Stimulated activated CD4-positive, alpha-beta T cell treated with anti-CD3 and anti-CD28 coated beads, Interleukin-2, amount 100 ng/mL, for 24 hours (primary cell): Measurements from ENCODE around the gene C2CD2.
A peak's percentile ranks its signal among the peaks of the same experiment; 100 is the strongest.
"Not testable (repeated sequence)": the region's sequence is repeated elsewhere in the genome, so short reads cannot be mapped to it uniquely, and the experiment has no call there.

Experiments used
- DNase-seq, 2 donors: peaks; one replicate each; pipeline ENCODE4 v3.0.0-alpha.2; 2020

C2CD2 gene

GRCh38 chr21:41953831-41954653, at the start of gene C2CD2:
Gene C2CD2 (minus strand): TSS chr21:41954018. CDS start chr21:41953648, 370 bp downstream.
- DNase-seq = peak; percentile 30 to 57

- peak; percentile 42 to 61 for DNase-seq
Measured at GRCh38 chr21:42003051-42003461, 49.2 kb upstream of the C2CD2 start.

DNA sequence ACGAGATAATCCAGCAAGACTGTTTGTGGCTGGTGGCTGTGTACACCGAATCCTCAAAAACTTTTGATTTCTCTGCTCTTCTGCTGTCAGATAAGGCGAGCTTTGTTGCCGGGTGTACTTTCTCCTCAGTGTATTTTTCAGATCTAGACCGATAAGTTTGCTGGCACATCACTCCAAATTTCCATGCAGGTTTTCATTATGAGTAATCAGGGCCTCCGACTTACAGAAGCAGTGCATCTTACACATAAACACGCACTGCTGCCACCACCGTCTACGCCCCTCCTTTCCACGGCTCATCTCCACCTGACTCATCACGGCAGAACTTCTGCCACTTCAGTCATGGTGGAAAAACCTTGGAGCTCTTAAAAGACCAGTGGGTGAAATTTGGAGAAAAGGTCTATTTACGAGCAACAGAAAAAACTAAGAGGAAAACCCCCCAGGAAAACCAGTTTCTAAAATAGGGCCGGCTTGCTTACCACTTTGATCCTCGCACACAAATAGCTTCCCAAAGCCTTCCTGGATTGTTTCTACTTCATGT, 48.7 kb upstream of the C2CD2 start:
- peak; percentile 77 to 82 for DNase-seq

DNA sequence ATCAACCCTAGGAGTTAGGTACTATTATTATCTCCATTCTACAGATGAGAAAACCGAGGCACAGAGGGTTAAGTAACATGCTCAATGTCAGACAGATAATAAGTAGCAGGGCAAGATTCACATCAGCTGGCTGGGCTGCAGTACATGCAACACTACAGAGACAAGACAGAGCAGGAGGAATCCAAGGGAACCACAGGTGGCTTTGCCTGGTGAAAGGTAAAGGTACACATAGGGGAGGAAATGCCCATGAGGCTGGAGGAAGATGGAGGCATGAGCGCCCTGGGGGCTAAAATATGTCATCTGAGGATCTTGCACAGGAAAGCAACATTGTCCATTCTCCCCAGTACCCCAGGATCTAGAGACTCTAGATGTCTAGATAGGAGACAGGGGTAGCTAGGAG, 48.0 kb upstream of the C2CD2 start:
- DNase-seq = no peak

- no peak for DNase-seq
Measured at GRCh38 chr21:42000908-42001307, 47.1 kb upstream of the C2CD2 start.

GRCh38 chr21:41997657-41998056, 43.8 kb upstream of the C2CD2 start:
- DNase-seq = no peak

DNA sequence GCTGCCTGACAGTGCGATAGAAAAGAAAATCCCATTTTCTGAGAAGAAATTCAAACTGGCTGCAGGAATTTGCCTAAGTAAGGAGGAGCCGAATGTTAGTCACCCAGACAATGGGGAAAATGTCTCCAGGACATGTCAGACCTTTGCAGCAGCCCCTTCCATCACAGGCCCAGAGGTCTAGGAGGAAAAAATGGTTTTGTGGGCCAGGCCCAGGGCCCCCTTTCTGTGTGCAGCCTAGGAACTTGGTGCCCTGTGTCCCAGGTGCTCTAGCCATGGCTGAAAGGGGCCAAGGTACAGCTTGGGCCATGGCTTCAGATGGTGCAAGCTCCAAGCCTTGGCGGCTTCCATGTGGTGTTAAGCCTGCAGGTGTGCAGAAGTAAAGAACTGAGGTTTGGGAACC, 41.8 kb upstream of the C2CD2 start:
- DNase-seq = no peak

DNA sequence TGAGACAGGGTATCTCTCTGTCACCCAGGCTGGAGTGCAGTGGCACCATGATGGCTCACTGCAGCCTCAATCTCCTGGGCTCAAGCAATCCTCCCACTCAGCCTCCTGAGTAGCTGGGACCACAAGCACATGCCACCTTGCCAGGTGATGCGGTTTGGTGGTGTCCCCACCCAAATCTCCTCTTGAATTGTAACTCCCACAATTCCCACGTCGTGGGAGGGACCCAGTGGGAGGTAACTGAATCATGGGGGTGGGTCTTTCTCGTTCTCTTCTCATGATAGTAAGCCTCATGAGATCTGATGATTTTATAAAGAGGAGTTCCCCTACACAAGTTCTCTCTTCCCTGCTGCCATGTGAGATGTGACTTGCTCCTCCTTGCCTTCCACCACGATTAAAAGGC, 40.8 kb upstream of the C2CD2 start:
- DNase-seq = not testable (repeated sequence)

- no peak for DNase-seq
Measured at GRCh38 chr21:41993744-41994143, 39.9 kb upstream of the C2CD2 start.

DNA sequence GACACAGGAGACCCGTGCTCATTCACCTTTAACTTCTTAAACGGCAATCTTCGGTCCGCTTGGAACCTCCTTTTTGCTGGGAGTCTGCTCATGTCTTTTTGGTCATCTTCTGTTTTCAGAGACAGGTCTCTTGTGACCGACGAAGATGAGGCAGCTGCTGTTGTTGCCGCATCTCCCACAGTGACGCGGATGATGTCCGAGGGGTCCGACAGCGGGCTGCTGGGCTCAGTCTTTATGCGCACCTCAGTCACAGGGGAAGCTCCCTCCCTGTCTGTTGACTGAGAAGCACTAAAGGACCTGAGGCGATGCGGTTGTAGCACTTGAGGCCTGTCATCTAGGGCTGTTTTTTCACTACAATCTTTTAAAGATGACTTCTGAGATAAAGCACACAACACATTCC, 38.8 kb upstream of the C2CD2 start:
- DNase-seq = no peak

DNA sequence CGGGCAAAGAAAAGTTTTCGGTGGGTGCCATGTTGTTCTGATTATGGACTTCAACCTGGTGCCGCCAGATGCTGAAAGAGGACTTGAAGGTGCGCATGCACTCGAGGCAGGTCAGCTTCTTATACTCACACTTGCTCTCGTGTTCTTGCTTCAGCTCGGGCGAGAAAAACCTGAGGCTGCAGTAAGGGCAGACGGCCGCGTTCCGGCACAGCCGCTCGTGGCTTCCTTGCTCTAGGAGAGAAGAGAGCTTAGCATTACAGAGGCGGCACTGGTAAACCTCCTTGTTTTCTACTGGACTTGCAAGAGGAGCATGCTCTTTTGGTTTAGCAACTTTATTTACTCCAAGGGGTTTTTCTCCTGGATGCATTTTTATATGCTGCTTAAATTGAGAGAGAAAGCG, 37.8 kb upstream of the C2CD2 start:
- DNase-seq = no peak

- DNase-seq = no peak
Measured at GRCh38 chr21:41989698-41990097, 35.9 kb upstream of the C2CD2 start.

DNA sequence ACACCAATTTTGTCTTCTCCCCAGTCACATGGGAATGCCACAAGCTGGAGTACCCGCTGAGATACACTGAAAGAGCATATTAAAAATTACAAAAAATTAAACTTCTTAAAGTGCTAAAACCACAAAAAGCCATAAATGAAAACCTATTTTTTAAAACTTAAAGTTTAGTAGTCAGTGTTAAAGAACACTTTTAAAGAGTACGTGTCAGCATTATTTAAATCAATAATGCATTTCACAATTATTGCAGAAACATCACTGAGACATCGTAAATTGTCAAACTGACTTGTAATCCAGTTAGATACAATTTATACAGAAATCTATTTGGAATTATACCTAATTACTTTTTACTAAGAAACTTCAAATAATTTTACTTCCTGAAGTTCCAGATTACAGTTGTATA, 33.5 kb upstream of the C2CD2 start:
- DNase-seq = no peak

- DNase-seq = no peak
Measured at GRCh38 chr21:41985662-41986416, 32.0 kb upstream of the C2CD2 start.

GRCh38 chr21:41983229-41983628, 29.4 kb upstream of the C2CD2 start:
- no peak for DNase-seq

- no peak for DNase-seq
Measured at GRCh38 chr21:41980561-41980960, 26.7 kb upstream of the C2CD2 start.

GRCh38 chr21:41979751-41980369, 26.0 kb upstream of the C2CD2 start:
- no peak for DNase-seq

DNA sequence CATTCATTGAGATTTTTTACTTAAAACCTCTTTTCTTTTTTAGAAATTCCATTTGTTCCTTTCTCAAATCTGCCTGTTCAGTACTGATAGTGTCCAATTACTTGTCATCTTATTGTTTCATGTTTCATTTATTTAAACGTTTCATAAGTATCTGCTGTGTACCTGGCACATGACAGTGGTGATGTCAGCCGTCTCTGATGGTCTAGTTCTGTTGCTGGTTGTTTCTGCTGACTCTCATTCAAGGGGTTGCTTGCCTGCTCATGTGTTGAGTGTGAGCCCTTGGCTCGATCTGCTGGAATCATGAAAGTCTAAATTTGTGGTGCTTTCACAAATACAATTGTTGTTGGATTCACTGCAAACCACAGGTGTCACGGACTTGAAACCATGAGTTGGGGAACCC, 25.5 kb upstream of the C2CD2 start:
- DNase-seq = no peak

GRCh38 chr21:41977034-41977950, 23.5 kb upstream of the C2CD2 start:
- no peak for DNase-seq

GRCh38 chr21:41976611-41977010, 22.8 kb upstream of the C2CD2 start:
- no peak for DNase-seq

- no peak for DNase-seq
Measured at GRCh38 chr21:41975391-41976272, 21.8 kb upstream of the C2CD2 start.

GRCh38 chr21:41974752-41975053, 20.9 kb upstream of the C2CD2 start:
- no peak for DNase-seq
